ENCODE results near the gene CLIC4.

GRCh38 chr1:24857507-24858133 lies 112.4 kb downstream of the CLIC4 start:
- TF ChIP-seq, protein P1, sequence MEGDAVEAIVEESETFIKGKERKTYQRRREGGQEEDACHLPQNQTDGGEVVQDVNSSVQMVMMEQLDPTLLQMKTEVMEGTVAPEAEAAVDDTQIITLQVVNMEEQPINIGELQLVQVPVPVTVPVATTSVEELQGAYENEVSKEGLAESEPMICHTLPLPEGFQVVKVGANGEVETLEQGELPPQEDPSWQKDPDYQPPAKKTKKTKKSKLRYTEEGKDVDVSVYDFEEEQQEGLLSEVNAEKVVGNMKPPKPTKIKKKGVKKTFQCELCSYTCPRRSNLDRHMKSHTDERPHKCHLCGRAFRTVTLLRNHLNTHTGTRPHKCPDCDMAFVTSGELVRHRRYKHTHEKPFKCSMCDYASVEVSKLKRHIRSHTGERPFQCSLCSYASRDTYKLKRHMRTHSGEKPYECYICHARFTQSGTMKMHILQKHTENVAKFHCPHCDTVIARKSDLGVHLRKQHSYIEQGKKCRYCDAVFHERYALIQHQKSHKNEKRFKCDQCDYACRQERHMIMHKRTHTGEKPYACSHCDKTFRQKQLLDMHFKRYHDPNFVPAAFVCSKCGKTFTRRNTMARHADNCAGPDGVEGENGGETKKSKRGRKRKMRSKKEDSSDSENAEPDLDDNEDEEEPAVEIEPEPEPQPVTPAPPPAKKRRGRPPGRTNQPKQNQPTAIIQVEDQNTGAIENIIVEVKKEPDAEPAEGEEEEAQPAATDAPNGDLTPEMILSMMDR (optimal IDR thresholded peaks at IDR 0.05 in 1 of 3, IDR thresholded peaks at IDR 0.05 in 1 of 3, conservative IDR thresholded peaks at IDR 0.05 in 1 of 3; ENCODE audit: extremely low read depth in 1 of 3, insufficient read depth in 2 of 3, low read length in 3 of 3) = no peak
- TF ChIP-seq EZH2 (IDR thresholded peaks at IDR 0.05; ENCODE audit: low read length) = no peak

Data from keratinocyte (primary cell).